HepG2 (cell line): ENCODE measurements around the gene CFAP46. TPM values are rescaled to one million over a fixed set of nuclear protein-coding genes. Genes with fewer than 3 reads are reported as not detected.

ENCODE experiments used
- GATA4 ChIP-seq: sonication (generic); IDR thresholded peaks from 2 replicates; pipeline ENCODE4 v1.6.1; 2016; ENCODE audit warnings: antibody characterized with exemption, low read depth, borderline replicate concordance
- POGZ ChIP-seq: sonication (generic); formaldehyde crosslinking; IDR thresholded peaks from 2 replicates; pipeline ENCODE4 v1.4.0; 2020; ENCODE audit warnings: mild to moderate bottlenecking, missing genetic modification reagents
- SIN3A ChIP-seq: IDR thresholded peaks from 2 replicates; pipeline ENCODE4 v1.6.1; 2011; ENCODE audit warnings: low read depth, mild to moderate bottlenecking, control low read depth, low read length, borderline replicate concordance
- ZFX ChIP-seq: sonication (generic); formaldehyde crosslinking; IDR thresholded peaks from 2 replicates; pipeline ENCODE4 v1.4.0; 2020; ENCODE audit warnings: mild to moderate bottlenecking, low read depth, missing genetic modification reagents, moderate library complexity
- ZNF260 ChIP-seq: sonication (generic); formaldehyde crosslinking; IDR thresholded peaks from 2 replicates; pipeline ENCODE4 v1.4.0; 2020; ENCODE audit warnings: missing genetic modification reagents, low read depth, mild to moderate bottlenecking, borderline replicate concordance
- ZNF33A ChIP-seq: sonication (generic); formaldehyde crosslinking; IDR thresholded peaks from 2 replicates; pipeline ENCODE4 v1.5.1; 2020; ENCODE audit warnings: missing genetic modification reagents, mild to moderate bottlenecking, moderate library complexity, borderline replicate concordance
- ZNF34 ChIP-seq: sonication (generic); formaldehyde crosslinking; IDR thresholded peaks from 2 replicates; pipeline ENCODE4 v1.4.0; 2020; ENCODE audit warnings: mild to moderate bottlenecking, missing genetic modification reagents, borderline replicate concordance
- ZNF546 ChIP-seq: sonication (generic); formaldehyde crosslinking; conservative IDR thresholded peaks from 2 replicates; pipeline ENCODE4 v1.8.1; 2023; ENCODE audit warnings: mild to moderate bottlenecking, missing genetic modification reagents
- ZNF75D ChIP-seq: sonication (generic); formaldehyde crosslinking; IDR thresholded peaks from 2 replicates; pipeline ENCODE4 v1.8.1; 2023; ENCODE audit warnings: missing genetic modification reagents, mild to moderate bottlenecking, borderline replicate concordance
- polyA plus RNA-seq, 8 experiments: library from polyadenylated mRNA; depleted of rRNA in 3 of 8; stranded (reverse) in 7 of 8; unstranded in 1 of 8; fragments of >200 nt; fragmentation: Illumina TruSeq in 4 of 8; extraction: Trizol in 4 of 8; gene quantifications; 2 replicates each; pipeline versions ENCODE4 v1.2.1 to v1.2.3, GENCODE V29; 2011 to 2016; ENCODE audit warnings: low read depth in 4 of 8, missing spikeins in 1 of 8, mixed read lengths in 1 of 8; ENCODE audit not compliant: insufficient read depth in 1 of 8
- total RNA-seq, 5 experiments: library from RNA; depleted of rRNA; stranded (reverse); fragments of >200 nt; fragmentation: Illumina TruSeq; extraction: Trizol; gene quantifications; 2 replicates each; pipeline ENCODE4 v1.2.3, GENCODE V29; 2016; ENCODE audit warnings: low read depth in 1 of 5
- TF ChIP-seq, protein P1 (sequence below), 2 experiments: fragments of 450-650 bp in 1 of 2; sonication (generic) in 1 of 2; formaldehyde crosslinking in 1 of 2; IDR thresholded peaks; 2 replicates each; pipeline versions ENCODE4 v1.6.1 to v1.8.0; 2016 to 2022; ENCODE audit warnings: antibody characterized with exemption in 1 of 2, mild to moderate bottlenecking in 1 of 2, missing genetic modification reagents in 1 of 2
- TF ChIP-seq, protein P2 (sequence below): sonication (generic); formaldehyde crosslinking; IDR thresholded peaks from 2 replicates; pipeline ENCODE4 v1.4.0; 2020; ENCODE audit warnings: mild to moderate bottlenecking, missing genetic modification reagents
- TF ChIP-seq, protein P3 (sequence below): sonication (generic); formaldehyde crosslinking; IDR thresholded peaks from 2 replicates; pipeline ENCODE4 v1.4.0; 2020; ENCODE audit warnings: missing genetic modification reagents

The CFAP46 gene
- total and polyA plus RNA-seq, 2 of the 13 experiments (the other 11 are each of a cell fraction or from before 2014, with no cell fraction given), result 0.24 to 0.84 TPM

DNA sequence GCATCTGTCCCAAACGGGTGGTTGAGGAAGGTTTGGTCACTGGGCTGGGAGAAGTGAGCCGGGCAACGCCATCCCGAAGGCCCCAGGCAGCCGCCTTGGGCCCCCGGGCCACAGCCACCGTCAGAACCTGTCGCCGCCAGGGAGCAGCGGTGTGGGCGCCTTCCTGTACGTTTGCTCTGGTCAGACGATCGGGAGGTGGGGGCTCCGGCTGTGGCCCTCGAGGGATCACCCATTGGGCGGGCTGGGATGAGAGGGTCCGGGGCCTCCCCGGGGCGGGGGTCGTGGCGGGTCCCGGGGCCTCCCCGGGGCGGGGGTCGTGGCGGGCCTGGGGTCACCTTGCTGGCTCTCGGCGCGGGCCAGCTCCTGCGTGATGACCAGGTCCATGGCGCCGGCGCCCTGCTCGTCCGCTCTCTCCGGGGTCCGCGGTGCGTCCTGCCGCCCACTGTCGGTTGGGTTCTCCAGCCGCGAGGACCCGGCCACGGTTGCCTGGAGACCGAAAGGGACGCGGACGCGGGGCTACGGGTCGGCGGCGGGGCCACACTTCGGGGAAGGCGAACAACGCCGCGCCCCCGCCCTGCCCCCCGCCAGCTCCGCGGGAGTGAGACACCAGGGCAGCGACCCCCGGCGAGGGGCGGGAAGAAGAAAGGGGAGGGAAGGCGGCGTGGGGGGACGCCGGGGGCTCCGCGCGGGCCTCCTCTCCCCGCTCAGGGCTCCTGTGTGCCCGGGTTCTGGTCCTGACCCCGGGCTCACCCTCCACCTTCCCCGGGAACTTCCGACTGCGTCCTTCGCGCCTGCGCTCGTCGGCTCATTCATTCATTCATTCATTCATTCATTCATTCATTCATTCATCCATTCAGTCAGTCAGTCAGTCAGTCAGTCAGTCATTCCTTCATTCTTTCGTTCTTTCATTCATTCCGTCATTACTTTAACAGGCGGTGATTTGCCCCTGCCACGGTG lies at the start of gene CFAP46 (continued):
- TF ChIP-seq, protein P1, sequence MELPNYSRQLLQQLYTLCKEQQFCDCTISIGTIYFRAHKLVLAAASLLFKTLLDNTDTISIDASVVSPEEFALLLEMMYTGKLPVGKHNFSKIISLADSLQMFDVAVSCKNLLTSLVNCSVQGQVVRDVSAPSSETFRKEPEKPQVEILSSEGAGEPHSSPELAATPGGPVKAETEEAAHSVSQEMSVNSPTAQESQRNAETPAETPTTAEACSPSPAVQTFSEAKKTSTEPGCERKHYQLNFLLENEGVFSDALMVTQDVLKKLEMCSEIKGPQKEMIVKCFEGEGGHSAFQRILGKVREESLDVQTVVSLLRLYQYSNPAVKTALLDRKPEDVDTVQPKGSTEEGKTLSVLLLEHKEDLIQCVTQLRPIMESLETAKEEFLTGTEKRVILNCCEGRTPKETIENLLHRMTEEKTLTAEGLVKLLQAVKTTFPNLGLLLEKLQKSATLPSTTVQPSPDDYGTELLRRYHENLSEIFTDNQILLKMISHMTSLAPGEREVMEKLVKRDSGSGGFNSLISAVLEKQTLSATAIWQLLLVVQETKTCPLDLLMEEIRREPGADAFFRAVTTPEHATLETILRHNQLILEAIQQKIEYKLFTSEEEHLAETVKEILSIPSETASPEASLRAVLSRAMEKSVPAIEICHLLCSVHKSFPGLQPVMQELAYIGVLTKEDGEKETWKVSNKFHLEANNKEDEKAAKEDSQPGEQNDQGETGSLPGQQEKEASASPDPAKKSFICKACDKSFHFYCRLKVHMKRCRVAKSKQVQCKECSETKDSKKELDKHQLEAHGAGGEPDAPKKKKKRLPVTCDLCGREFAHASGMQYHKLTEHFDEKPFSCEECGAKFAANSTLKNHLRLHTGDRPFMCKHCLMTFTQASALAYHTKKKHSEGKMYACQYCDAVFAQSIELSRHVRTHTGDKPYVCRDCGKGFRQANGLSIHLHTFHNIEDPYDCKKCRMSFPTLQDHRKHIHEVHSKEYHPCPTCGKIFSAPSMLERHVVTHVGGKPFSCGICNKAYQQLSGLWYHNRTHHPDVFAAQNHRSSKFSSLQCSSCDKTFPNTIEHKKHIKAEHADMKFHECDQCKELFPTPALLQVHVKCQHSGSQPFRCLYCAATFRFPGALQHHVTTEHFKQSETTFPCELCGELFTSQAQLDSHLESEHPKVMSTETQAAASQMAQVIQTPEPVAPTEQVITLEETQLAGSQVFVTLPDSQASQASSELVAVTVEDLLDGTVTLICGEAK (IDR thresholded peaks at IDR 0.05), result no peak
- TF ChIP-seq, protein P1 (CRISPR knock-in tag; IDR thresholded peaks at IDR 0.05), result no peak
- TF ChIP-seq ZNF546 (CRISPR knock-in tag) (no peak), ZFX (CRISPR knock-in tag) (0 out of 2 replicates have a peak, but pooled peaks have one; percentile 26), ZNF260 (CRISPR knock-in tag) (no peak), POGZ (CRISPR knock-in tag) (no peak), ZNF33A (CRISPR knock-in tag) (no peak), ZNF75D (CRISPR knock-in tag) (no peak), GATA4 (no peak), SIN3A (peak; percentile 44; the same call in 1 of the 2 replicates), ZNF34 (CRISPR knock-in tag) (no peak)
- TF ChIP-seq, protein P2, sequence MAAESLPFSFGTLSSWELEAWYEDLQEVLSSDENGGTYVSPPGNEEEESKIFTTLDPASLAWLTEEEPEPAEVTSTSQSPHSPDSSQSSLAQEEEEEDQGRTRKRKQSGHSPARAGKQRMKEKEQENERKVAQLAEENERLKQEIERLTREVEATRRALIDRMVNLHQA (CRISPR knock-in tag), result no peak
- TF ChIP-seq, protein P3, sequence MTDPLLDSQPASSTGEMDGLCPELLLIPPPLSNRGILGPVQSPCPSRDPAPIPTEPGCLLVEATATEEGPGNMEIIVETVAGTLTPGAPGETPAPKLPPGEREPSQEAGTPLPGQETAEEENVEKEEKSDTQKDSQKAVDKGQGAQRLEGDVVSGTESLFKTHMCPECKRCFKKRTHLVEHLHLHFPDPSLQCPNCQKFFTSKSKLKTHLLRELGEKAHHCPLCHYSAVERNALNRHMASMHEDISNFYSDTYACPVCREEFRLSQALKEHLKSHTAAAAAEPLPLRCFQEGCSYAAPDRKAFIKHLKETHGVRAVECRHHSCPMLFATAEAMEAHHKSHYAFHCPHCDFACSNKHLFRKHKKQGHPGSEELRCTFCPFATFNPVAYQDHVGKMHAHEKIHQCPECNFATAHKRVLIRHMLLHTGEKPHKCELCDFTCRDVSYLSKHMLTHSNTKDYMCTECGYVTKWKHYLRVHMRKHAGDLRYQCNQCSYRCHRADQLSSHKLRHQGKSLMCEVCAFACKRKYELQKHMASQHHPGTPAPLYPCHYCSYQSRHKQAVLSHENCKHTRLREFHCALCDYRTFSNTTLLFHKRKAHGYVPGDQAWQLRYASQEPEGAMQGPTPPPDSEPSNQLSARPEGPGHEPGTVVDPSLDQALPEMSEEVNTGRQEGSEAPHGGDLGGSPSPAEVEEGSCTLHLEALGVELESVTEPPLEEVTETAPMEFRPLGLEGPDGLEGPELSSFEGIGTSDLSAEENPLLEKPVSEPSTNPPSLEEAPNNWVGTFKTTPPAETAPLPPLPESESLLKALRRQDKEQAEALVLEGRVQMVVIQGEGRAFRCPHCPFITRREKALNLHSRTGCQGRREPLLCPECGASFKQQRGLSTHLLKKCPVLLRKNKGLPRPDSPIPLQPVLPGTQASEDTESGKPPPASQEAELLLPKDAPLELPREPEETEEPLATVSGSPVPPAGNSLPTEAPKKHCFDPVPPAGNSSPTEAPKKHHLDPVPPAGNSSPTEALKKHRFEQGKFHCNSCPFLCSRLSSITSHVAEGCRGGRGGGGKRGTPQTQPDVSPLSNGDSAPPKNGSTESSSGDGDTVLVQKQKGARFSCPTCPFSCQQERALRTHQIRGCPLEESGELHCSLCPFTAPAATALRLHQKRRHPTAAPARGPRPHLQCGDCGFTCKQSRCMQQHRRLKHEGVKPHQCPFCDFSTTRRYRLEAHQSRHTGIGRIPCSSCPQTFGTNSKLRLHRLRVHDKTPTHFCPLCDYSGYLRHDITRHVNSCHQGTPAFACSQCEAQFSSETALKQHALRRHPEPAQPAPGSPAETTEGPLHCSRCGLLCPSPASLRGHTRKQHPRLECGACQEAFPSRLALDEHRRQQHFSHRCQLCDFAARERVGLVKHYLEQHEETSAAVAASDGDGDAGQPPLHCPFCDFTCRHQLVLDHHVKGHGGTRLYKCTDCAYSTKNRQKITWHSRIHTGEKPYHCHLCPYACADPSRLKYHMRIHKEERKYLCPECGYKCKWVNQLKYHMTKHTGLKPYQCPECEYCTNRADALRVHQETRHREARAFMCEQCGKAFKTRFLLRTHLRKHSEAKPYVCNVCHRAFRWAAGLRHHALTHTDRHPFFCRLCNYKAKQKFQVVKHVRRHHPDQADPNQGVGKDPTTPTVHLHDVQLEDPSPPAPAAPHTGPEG (CRISPR knock-in tag), result no peak
